ES-I3 (cell line): Measurements from ENCODE around the gene CACNA1A.

Experiments
- H3K36me3 ChIP-seq: 2 replicates; pipeline ENCODE4 v1.6.1; 2013; ENCODE audit warnings: mild to moderate bottlenecking, low read length, control low read depth, moderate library complexity; ENCODE audit not compliant: insufficient read depth
- H3K4me1 ChIP-seq: 2 replicates; pipeline ENCODE4 v1.6.1; 2013; ENCODE audit warnings: mild to moderate bottlenecking, control low read depth, low read length; ENCODE audit not compliant: insufficient read depth
- H3K9ac ChIP-seq: 2 replicates; pipeline ENCODE4 v1.6.1; 2013; ENCODE audit warnings: low read depth, mild to moderate bottlenecking, low read length, moderate library complexity
- H3K9me3 ChIP-seq: 2 replicates; pipeline ENCODE4 v1.6.1; 2013; ENCODE audit warnings: mild to moderate bottlenecking, low read length, moderate library complexity; ENCODE audit not compliant: control insufficient read depth, insufficient read depth

The CACNA1A gene

DNA sequence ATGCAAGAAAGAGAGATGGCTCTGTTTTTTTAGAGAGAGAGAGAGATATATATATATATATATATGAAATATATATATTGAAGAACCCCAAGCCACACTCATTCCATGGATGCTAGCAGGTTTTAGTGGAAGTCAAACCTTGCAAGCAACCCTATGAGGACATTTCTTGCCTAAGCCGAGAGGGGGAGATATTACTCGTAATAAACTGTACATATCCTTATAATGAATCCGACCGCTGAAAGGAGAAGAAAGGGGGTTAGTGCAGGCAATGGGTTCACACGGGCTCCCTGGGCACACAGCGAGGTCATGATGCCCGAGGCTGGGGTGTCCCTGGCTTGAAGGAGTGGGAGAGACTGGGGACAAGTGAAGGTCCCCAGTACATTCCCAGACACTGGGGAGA is 277.7 kb downstream of the CACNA1A start:
- Histone ChIP-seq H3K9me3 (no peaks in the 10 kb centered on the region), H3K9ac (no peak overlapping the region), H3K4me1 (peaks cover 6% of the 10 kb centered on the region; the same call in 1 of the 2 replicates), H3K36me3 (no peaks in the 10 kb centered on the region)

DNA sequence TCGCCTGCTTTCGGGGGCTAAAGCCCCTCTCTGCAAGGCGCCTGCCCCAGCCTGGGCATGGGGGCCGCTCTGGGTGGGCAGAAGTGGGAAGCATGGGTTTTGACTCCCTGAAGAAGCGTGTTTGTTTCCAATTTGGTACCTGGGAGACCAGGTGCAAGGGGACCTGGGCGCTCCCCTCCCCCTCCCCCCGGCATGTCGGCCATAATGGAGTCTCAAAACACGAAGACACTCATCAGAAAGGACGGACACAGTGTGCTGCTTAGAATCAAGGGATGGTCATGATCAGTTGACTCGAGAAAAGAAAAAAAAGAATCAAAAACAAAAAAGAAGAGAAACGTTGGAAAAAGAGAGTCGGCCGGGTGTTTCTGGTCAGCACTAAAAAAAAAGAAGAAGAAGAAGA is 279.3 kb downstream of the CACNA1A start:
- H3K4me1 ChIP-seq = peaks cover 6% of the 10 kb centered on the region; the same call in 1 of the 2 replicates
- no peaks in the 10 kb centered on the region for H3K36me3 ChIP-seq
- no peaks in the 10 kb centered on the region for H3K9me3 ChIP-seq
- H3K9ac ChIP-seq = no peak overlapping the region

DNA sequence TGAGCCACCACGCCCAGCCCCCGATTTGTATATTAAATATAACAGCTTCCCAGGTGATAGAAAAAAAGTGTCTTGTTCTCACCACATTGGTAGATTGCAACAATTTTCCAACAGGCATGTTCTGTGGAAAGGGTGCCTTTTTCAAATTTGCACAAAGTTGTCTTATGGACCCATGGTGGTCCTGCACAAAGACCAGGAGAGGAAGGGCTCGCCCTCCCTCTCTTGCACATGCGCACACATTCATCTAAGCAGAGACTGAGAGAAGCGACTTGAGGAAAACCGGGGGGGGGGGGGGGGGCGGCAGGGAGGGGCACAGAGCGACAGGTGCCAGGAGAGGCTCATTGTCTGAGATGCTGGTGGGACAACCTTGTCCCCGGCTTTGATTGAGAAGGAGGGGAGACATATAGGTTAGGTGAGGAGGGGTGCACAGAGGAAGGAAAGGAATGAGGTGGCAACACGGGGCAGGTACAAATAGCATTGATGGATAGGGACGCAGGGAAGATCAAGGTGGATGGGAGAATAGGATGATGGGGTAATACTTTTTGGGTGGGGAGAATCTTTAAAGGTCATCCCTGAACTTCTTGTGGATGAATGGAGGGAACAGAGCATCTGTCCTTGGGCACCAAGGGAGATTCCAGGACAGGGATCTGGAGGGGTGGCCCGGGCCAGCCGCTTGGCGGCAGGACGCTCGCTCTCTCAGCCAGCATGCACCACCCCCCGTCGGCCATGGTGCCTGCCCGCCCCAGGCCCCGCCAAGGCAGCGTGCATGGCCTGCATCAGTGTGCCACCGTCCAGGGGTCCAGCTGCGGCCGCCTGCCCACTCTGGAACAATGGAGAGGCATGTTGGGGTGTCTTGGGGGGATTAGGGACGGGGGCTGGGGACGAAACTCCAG is 280.1 kb downstream of the CACNA1A start:
- Histone ChIP-seq H3K9me3 (no peaks in the 10 kb centered on the region), H3K36me3 (no peaks in the 10 kb centered on the region), H3K9ac (no peak overlapping the region), H3K4me1 (no peaks in the 10 kb centered on the region)

DNA sequence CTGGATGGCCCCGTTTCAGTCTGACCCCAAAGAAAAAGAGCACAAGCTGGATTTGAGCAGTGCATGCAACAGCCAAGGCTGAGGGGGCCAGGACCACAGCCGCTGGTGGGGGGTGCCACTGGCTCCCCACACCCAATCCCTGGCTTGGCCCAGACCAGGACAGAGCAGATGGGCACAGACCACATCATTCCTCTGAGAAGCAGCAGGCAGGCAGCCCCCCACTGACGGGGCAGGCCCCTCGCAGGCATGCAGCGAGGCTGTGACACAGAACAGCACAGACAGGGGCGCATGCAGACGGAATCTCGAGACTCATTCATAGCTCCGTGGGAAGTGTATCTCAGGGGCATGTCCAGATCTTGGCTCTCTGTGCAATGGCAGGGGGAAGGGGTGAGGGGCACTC is 281.2 kb downstream of the CACNA1A start:
- Histone ChIP-seq H3K9ac (no peak overlapping the region), H3K9me3 (no peaks in the 10 kb centered on the region), H3K4me1 (no peaks in the 10 kb centered on the region), H3K36me3 (no peaks in the 10 kb centered on the region)

DNA sequence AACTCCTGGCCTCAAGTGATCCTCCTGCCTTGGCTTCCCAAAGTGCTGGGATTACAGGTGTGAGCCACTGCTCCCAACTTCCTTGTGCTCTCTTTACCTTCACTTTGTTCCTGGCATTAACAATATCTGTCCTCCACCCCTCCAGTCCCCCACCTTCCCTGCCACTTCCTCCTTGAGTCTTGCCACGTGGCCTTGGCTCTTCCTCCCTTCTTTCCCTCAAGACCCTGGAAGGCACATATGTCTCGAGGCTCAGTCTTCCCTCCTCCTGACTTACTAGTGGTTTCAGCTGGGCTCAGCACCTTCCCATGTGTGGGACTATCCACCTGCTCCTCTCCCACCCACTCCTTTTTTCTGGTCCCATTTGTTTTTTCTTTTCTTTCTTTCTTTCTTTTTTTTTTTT is 285.4 kb downstream of the CACNA1A start:
- H3K9me3 ChIP-seq = no peaks in the 10 kb centered on the region
- no peak overlapping the region for H3K9ac ChIP-seq
- H3K4me1 ChIP-seq = peaks cover 4% of the 10 kb centered on the region; the same call in 1 of the 2 replicates
- H3K36me3 ChIP-seq = no peaks in the 10 kb centered on the region

DNA sequence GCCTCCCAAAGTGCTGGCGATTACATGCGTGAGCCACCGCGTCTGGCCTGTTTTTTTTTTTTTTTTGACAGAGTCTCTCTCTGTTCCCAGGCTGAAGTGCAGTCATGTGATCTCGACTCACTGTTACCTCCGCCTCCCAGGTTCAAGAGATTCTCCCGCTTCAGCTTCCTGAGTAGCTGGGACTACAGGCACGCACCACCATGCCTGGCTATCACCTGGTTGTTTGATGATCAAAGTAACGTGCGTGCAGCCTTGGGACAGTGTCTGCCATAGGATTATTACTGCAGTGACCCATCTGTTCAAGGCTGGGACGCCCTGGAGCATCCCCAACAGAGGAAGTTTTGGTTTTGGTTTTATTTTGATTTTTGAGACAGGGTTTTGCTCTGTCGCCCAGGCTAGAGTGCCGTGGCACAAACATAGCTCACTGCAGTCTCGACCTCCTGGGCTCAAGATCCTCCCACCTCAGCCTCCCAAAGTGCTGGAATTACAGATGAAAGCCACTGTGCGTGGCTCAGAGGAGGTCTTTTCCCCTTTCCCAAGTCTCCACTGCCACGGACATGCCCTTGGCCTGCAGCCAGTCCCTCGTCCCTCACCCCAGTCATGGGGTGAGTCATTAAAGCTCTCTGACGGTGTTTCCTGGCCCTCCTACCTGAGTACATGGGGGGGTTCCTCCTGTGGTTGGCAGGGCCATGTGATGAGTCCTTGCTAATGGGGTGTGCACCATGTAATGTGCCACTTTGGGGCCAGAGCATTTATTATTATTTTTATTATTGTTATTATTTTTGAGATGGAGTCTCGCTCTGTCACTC is 290.5 kb downstream of the CACNA1A start:
- no peaks in the 10 kb centered on the region for H3K36me3 ChIP-seq
- H3K9me3 ChIP-seq = no peaks in the 10 kb centered on the region
- H3K9ac ChIP-seq = no peak overlapping the region
- H3K4me1 ChIP-seq = peaks cover 8% of the 10 kb centered on the region; the same call in 1 of the 2 replicates

DNA sequence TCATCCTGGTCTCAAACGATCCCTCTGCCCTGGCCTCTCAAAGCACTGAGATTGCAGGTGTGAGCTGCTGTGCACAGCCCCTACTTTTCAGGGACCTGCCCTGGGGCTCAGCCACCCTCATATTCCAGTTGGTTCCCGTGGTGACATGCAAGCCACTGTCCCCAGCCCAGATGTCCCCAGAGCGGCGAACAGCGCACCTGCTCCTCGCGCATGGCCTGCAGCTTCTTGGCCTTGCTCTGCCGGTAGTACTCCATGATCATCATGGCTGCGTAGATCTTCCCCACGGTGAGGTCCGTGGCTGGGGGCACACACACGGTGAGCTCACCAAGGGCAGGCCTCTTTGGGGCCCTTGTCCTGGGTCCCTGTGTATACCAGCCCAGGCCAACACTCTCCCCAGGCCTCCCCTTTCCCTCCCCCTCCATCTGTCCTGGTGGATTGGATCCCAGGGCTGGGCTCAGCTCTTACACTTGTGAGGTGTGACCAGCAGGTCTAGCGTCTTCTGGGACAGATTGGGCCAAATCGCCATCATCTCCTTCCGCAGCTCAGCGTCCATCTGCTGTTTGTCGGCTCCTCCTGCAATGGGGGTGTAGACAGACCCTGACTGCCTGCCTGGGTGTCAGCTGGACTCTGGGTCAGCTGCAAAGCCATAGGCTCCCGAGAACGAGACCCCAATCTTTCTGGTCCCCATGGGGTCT is 292.1 kb downstream of the CACNA1A start:
- Histone ChIP-seq H3K9ac (no peak overlapping the region), H3K36me3 (no peaks in the 10 kb centered on the region), H3K4me1 (peaks cover 13% of the 10 kb centered on the region; the same call in 1 of the 2 replicates), H3K9me3 (no peaks in the 10 kb centered on the region)

DNA sequence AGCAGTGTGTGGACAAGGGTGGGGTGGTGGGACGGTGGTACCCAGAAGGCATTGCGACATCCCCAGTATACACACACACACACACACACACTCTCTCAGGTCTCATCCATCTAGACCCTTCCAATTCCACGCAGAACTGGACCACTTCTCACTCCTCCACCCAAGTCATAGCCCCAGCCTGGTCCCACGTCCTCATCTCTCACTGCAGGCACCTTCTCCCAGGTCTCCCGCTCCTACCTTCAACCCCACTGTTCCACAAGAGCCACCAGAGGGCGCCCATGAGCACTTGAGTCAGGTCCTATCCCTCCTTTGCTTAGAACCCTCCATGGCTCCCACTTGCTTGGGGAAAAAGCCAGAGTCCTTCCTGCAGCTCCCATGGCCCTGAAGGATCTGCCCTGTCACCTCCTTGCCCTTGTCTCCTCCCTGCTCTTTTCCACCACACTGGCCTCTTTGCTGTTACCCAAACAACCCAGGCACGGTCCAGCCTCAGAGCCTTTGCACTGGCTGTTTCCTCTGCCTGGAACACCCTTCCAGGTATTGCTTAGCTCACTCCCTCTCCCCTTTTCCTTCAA is 293.4 kb downstream of the CACNA1A start:
- peaks cover 17% of the 10 kb centered on the region; the same call in 1 of the 2 replicates for H3K4me1 ChIP-seq
- no peaks in the 10 kb centered on the region for H3K9me3 ChIP-seq
- no peak overlapping the region for H3K9ac ChIP-seq
- H3K36me3 ChIP-seq = no peaks in the 10 kb centered on the region

DNA sequence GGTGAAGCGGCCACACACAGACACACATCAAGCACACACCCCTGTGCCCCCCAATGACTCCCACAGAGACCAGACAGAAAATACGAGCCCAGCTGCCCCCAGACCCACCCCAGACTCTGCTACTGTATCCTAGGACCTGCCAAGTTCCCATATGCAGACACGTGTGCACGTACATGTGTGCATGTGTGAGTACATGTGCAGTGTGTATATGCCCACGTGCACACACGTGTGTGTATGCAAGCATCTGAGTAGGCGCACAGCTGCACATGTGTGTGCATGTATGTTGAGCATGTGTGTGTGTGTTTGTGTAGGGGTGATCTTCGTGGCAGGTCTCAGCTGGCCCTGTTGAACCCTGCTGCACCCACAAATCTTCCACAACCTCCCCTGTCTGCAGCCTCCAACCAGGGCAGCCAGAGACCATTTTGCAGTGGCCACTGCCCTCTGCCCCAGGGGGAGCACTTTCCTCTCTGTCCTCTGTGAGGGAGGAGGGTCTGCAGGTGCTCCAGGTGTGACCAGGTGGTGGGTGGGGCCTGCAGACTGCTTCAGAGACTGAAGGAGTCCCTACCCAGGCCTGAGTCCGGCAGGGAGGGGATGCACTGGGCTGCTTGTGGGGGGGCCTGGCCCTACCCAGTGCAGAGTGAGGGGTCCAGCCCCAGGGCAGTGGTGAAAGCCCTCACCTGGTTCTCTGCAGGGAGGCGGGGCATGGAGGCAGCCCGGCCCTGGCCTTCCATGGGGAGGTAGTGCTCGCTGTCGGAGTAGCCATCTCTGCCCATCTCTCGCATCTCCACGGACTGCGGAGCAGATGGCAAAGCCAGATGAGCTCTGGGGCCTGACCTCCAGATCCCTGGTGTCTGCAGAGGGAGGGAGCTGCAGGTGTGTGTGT is 294.6 kb downstream of the CACNA1A start:
- Histone ChIP-seq H3K9ac (no peak overlapping the region), H3K9me3 (no peaks in the 10 kb centered on the region), H3K36me3 (no peaks in the 10 kb centered on the region), H3K4me1 (peaks cover 17% of the 10 kb centered on the region; the same call in 1 of the 2 replicates)

DNA sequence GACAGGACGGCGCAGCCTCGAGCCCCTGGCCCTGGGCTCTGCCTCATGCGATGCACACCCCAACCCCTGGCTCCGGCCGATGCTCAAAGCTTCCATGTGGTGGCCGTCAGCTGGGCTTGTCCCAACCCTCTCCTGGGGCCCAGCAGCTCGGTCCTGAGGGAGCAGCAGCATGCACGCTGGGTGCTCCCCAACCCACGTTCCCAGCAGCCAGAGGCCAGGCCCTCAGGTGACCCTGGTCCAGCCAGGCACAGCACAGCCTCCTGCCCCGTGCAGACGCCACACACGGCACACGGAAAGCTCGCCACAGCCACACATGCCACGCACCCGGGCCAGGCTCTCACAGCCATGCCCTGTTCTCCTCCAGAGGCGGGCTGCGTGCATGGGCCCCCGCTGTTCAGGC is 295.3 kb downstream of the CACNA1A start:
- H3K4me1 ChIP-seq = peaks cover 14% of the 10 kb centered on the region; the same call in 1 of the 2 replicates
- no peak overlapping the region for H3K9ac ChIP-seq
- no peaks in the 10 kb centered on the region for H3K9me3 ChIP-seq
- H3K36me3 ChIP-seq = no peaks in the 10 kb centered on the region

DNA sequence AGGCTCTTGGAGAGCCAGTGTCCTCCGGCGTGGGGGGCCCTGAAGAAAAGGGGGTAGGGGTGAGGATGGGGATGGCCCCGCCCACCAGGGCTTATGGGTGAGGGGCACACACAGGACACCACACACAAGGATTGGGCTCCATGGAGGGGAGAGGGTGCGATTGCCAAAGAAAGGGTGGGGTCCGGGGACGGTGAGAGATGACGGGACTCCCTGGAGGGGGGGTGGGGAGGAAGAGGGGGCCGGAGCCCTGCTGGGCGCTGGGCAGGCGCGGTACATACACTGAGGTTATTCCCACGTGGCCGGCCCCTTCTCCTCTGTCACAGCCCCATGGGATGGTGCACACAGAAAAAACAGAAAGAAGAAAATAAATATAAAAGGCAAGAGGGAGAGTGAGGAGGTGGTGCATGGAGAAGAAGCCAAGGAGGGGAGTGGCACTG is 295.9 kb downstream of the CACNA1A start:
- Histone ChIP-seq H3K36me3 (no peaks in the 10 kb centered on the region), H3K4me1 (peaks cover 9% of the 10 kb centered on the region; the same call in 1 of the 2 replicates), H3K9ac (no peak overlapping the region), H3K9me3 (no peaks in the 10 kb centered on the region)

DNA sequence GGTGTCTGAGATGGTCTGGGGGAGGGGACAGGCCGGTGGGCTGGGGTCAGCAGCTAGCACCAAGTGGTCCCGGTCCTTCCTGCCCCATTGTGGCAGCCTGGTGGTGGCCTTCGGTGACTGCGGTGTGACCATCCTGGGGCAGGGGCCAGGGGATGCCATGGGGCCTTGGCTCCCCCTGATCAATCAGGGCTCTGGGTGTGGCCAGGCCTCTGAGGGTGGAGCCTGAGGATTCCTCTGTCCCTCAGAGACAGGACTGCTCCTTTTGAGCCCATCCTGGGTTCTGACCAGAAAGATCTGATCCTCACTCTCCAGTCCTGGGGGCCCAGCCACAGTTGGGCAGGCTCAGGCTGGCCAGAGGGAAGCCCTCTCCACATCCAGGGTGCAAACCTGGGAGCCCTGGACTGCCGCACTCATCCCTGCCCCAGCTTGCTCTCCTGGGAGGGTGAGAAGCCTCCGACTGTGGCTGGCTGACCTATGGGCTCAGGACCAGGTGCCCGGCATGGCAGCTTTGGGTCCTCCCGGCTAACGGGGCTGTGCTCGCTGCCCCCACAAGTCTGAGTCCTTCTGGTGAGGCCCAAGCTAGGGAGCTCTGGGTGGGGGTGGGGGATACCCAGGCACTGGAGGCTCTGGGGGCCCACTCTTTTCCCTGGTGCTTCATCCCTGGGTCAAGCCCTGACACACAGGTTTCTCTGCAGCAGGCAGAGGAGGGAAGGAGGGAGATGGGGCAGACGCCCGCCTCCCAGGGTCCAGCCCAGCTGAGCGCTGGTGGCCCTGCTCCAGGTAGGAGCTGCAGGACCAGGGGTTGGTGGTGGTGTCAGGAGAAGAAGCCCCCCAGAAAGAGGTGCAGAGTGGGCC is 296.6 kb downstream of the CACNA1A start:
- Histone ChIP-seq H3K9me3 (no peaks in the 10 kb centered on the region), H3K9ac (no peak overlapping the region; the same call in 1 of the 2 replicates), H3K4me1 (peaks cover 9% of the 10 kb centered on the region; the same call in 1 of the 2 replicates), H3K36me3 (no peaks in the 10 kb centered on the region)
